Vagina (tissue), 2 donors: Measurements from ENCODE around the gene GRIK2. TPM values are rescaled to one million over a fixed set of nuclear protein-coding genes. Genes with fewer than 3 reads are reported as not detected.

ENCODE experiments used
- DNase-seq, 2 donors: peaks; one replicate each; pipeline ENCODE4 v3.0.0-alpha.2; 2017; ENCODE audit errors: extremely low spot score in 2 of 2
- H3K27ac ChIP-seq: fragments of 200-600 bp; sonication (generic); one replicate; pipeline ENCODE4 v1.5.1; 2019
- H3K27me3 ChIP-seq: fragments of 200-600 bp; sonication (generic); one replicate; pipeline ENCODE4 v1.5.1; 2019
- H3K36me3 ChIP-seq, 2 donors: fragments of 200-600 bp; sonication (generic); one replicate each; pipeline ENCODE4 v1.5.1; 2017 to 2019
- H3K4me1 ChIP-seq: fragments of 200-600 bp; sonication (generic); one replicate; pipeline ENCODE4 v1.5.1; 2019
- H3K4me3 ChIP-seq, 2 donors: fragments of 200-600 bp; sonication (generic); 1 replicate in 1 of 2; 2 replicates in 1 of 2; pipeline ENCODE4 v1.5.1; 2016 to 2019
- H3K9me3 ChIP-seq: fragments of 200-600 bp; sonication (generic); one replicate; pipeline ENCODE4 v1.5.1; 2019
- POLR2A ChIP-seq, 2 donors: fragments of 450-650 bp; IDR thresholded peaks; one replicate each; pipeline ENCODE4 v1.6.1; 2017; ENCODE audit warnings: antibody characterized with exemption in 2 of 2, mild to moderate bottlenecking in 2 of 2, moderate library complexity in 2 of 2
- POLR2AphosphoS5 ChIP-seq, 2 donors: sonication (generic); formaldehyde crosslinking; IDR thresholded peaks; one replicate each; pipeline ENCODE4 v1.9.0; 2017; ENCODE audit warnings: antibody characterized with exemption in 2 of 2, mild to moderate bottlenecking in 2 of 2, low read depth in 1 of 2; ENCODE audit not compliant: insufficient read depth in 1 of 2
- intact Hi-C: fragments of 100-400 bp; cut with DNase I; formaldehyde crosslinking; loops from one replicate; pipeline ENCODE4 v1.15.1; 2023
- total RNA-seq: library from RNA; depleted of rRNA; stranded (reverse); fragments of >200 nt; gene quantifications from one replicate; pipeline ENCODE4 v1.2.3, GENCODE V29; 2016
- TF ChIP-seq, protein P1 (sequence below), 3 experiments: fragments of 450-650 bp in 2 of 3; fragments of 200-600 bp in 1 of 3; sonication (generic) in 1 of 3; IDR thresholded peaks; one replicate each; pipeline ENCODE4 v1.5.1; 2017 to 2019; ENCODE audit warnings: antibody characterized with exemption in 3 of 3, mild to moderate bottlenecking in 2 of 3, moderate library complexity in 2 of 3

GRIK2 gene
- total RNA-seq, 1 donor from 2014 or later = 8.8 TPM

DNA sequence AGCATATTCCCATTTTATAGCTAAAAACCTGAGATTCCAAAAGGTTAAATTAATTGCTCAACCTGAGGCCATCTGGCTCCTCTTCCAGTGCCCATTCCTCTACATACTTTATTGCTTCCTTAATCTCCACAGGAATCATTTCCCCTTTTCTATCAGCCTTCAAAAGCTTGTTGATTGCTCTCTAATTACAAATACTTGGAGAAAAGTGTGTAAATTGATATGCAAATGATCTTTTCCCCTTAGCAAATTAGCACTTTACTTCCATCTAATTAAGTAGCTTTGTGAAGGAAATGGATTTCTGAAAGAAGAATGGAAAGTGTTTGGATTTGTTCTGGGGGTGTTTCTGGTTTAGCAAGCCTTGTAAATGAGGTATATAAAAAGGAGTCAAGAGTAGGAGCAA lies 323.3 kb downstream of the GRIK2 start:
- no peaks in the 10 kb centered on the region for H3K4me1 ChIP-seq
- H3K4me3 ChIP-seq = no peak overlapping the region
- no peaks in the 10 kb centered on the region for H3K27me3 ChIP-seq
- TF ChIP-seq POLR2A (IDR thresholded peaks at IDR 0.05) = no peak
- TF ChIP-seq, protein P1, sequence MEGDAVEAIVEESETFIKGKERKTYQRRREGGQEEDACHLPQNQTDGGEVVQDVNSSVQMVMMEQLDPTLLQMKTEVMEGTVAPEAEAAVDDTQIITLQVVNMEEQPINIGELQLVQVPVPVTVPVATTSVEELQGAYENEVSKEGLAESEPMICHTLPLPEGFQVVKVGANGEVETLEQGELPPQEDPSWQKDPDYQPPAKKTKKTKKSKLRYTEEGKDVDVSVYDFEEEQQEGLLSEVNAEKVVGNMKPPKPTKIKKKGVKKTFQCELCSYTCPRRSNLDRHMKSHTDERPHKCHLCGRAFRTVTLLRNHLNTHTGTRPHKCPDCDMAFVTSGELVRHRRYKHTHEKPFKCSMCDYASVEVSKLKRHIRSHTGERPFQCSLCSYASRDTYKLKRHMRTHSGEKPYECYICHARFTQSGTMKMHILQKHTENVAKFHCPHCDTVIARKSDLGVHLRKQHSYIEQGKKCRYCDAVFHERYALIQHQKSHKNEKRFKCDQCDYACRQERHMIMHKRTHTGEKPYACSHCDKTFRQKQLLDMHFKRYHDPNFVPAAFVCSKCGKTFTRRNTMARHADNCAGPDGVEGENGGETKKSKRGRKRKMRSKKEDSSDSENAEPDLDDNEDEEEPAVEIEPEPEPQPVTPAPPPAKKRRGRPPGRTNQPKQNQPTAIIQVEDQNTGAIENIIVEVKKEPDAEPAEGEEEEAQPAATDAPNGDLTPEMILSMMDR (IDR thresholded peaks at IDR 0.05) = no peak
- no peak for TF ChIP-seq POLR2AphosphoS5 (IDR thresholded peaks at IDR 0.05; ENCODE audit: insufficient read depth in 1 of 2, low read depth in 1 of 2)
- DNase-seq = no peak
- intact Hi-C loops = no loop called here
- H3K36me3 ChIP-seq = no peaks in the 10 kb centered on the region
- H3K27ac ChIP-seq = no peak overlapping the region
- no peaks in the 10 kb centered on the region for H3K9me3 ChIP-seq

DNA sequence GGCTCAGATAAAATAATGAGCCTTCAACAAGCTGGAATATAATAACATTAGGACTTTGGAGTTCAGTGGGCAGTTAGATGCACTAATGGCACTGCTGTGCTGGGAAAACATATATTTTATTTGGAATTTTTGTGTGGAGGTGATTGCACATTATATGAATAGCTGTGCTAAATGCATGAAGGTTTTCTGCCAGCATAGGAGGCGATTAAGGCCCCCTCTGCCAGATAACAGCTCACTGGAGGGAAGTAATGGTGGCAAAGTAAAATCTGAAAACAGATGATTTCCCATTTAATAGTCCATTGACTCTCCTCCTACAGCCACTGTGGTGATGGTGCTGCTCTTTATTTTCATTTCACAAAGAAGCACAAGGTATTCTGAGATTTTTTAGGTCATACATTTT lies 326.0 kb downstream of the GRIK2 start:
- Histone ChIP-seq H3K36me3 (no peaks in the 10 kb centered on the region), H3K4me3 (no peak overlapping the region), H3K9me3 (no peaks in the 10 kb centered on the region), H3K27ac (no peak overlapping the region), H3K4me1 (no peaks in the 10 kb centered on the region), H3K27me3 (no peaks in the 10 kb centered on the region)
- intact Hi-C loops = no loop called here
- DNase-seq = no peak
- TF ChIP-seq, protein P1 (IDR thresholded peaks at IDR 0.05) = no peak
- TF ChIP-seq POLR2A (IDR thresholded peaks at IDR 0.05) = no peak
- TF ChIP-seq POLR2AphosphoS5 (IDR thresholded peaks at IDR 0.05; ENCODE audit: insufficient read depth in 1 of 2, low read depth in 1 of 2) = no peak

DNA sequence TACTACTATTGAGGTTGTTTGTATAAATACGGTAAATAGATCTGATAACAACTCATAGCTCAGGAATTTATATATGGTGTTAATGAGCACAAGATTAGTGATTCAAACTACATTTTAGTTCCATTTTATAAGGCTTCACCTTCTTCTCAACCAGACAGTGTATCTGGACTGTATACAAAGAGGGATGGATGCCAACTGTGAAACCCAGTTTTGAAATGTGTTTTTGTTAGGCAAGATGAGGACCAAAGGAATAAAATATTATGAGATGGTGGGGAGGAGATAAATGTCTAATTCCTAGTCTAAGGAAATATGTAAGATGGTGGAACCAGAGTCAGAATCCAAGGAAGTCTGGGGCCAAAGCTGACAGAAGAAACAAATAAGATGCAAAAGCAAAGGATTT lies 329.0 kb downstream of the GRIK2 start:
- no peaks in the 10 kb centered on the region for H3K27me3 ChIP-seq
- no peak overlapping the region for H3K27ac ChIP-seq
- DNase-seq = no peak
- H3K36me3 ChIP-seq = no peaks in the 10 kb centered on the region
- TF ChIP-seq POLR2A (IDR thresholded peaks at IDR 0.05) (no peak), POLR2AphosphoS5 (IDR thresholded peaks at IDR 0.05; ENCODE audit: insufficient read depth in 1 of 2, low read depth in 1 of 2) (no peak)
- TF ChIP-seq, protein P1 (IDR thresholded peaks at IDR 0.05) = no peak
- H3K4me1 ChIP-seq = no peaks in the 10 kb centered on the region
- no peak overlapping the region for H3K4me3 ChIP-seq
- no peaks in the 10 kb centered on the region for H3K9me3 ChIP-seq
- intact Hi-C loops = no loop called here

DNA sequence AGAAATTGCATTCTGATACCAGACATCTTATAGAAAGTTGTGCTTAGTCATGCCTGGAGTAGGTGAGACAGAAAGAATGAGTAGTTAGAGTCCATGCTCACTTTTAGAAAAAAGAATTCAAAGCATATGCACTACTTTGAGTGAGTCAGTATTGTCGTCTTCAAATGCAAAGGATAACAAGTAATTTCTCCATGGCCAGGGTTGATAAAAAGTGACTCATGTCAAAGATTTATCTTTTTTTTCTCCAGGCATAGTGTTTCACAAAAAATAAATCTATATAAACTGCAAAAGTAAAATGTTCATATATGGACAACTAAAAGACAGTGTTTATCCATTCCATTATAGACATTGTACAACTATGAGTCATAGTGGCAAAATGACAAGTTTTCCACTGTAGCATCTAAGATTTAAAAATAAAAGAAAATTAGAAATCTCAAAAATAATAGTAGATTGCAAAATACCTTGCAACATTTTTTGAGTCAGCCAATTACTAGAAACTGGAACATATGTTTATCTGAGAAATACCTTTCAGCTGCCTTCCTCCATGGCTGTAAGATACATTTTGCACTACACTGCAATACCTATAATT lies 329.6 kb downstream of the GRIK2 start:
- TF ChIP-seq POLR2AphosphoS5 (IDR thresholded peaks at IDR 0.05; ENCODE audit: insufficient read depth in 1 of 2, low read depth in 1 of 2) = no peak
- TF ChIP-seq, protein P1 (IDR thresholded peaks at IDR 0.05) = no peak
- TF ChIP-seq POLR2A (IDR thresholded peaks at IDR 0.05) = no peak
- H3K27me3 ChIP-seq = no peaks in the 10 kb centered on the region

DNA sequence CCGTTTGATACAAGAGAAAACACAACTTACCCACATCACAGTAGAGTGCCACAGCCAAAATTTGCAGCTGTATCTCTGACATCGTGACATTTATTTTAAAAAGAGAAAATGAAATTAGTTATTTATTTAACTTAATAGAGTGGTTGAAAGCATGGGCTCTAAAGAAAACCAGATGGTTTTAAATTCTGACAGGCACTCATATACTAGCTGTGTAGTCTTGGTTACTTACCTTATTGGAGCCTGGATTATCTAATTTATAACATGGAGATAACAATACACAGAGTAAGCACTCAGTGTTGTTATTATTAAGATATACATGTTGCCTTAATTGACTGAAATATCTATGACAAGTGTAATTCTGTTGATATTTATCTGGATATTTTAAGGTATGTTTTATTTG lies 334.9 kb downstream of the GRIK2 start:
- TF ChIP-seq POLR2A (IDR thresholded peaks at IDR 0.05) (no peak), POLR2AphosphoS5 (IDR thresholded peaks at IDR 0.05; ENCODE audit: insufficient read depth in 1 of 2, low read depth in 1 of 2) (no peak)
- TF ChIP-seq, protein P1 (IDR thresholded peaks at IDR 0.05) = no peak
- DNase-seq = no peak
- no peaks in the 10 kb centered on the region for H3K9me3 ChIP-seq
- H3K27ac ChIP-seq = no peak overlapping the region
- no peaks in the 10 kb centered on the region for H3K4me1 ChIP-seq
- no peaks in the 10 kb centered on the region for H3K36me3 ChIP-seq
- intact Hi-C loops = no loop called here
- no peak overlapping the region for H3K4me3 ChIP-seq
- H3K27me3 ChIP-seq = no peaks in the 10 kb centered on the region

More for the DNA sequence above, 329.6 kb downstream of the GRIK2 start:
- Histone ChIP-seq H3K9me3 (no peaks in the 10 kb centered on the region), H3K36me3 (no peaks in the 10 kb centered on the region), H3K27ac (no peak overlapping the region), H3K4me3 (no peak overlapping the region), H3K4me1 (no peaks in the 10 kb centered on the region)
- intact Hi-C loops = no loop called here
- DNase-seq = no peak
